GM12878 (cell line): ENCODE measurements around the gene LYPLAL1. TPM values are rescaled to one million over a fixed set of nuclear protein-coding genes. Genes with fewer than 3 reads are reported as not detected.

ENCODE experiments used
- ATAC-seq: fragments of 200-7000 bp; cut with Tn5 transposase; 3 replicates; pipeline ENCODE4 v1.9.1; 2020; ENCODE audit warnings: mild to moderate bottlenecking, moderate library complexity
- BruUV-seq: library from RNA; stranded (reverse); fragments of 400-500 nt; replicated peaks from 2 replicates; lab custom pipeline; 2021; lab: Mats Ljungman, UMichigan
- CTCF ChIA-PET: fragments of 300-600 bp; sonication (Branson Sonifier 250); formaldehyde crosslinking; extraction: SDS; loops from one replicate; lab custom pipeline; 2021; ENCODE audit warnings: inconsistent platforms; lab: Yijun Ruan, JAX
- POLR2A ChIA-PET: fragments of 350-600 bp; formaldehyde crosslinking; extraction: SDS; loops from one replicate; lab custom pipeline; 2021; ENCODE audit warnings: inconsistent platforms; lab: Charles Lee
- RAD21 ChIA-PET: fragments of 300-600 bp; sonication (Branson Sonifier 250); formaldehyde crosslinking; loops from one replicate; lab custom pipeline; 2023; ENCODE audit warnings: antibody characterized with exemption; ENCODE audit not compliant: unreplicated experiment; lab: Charles Lee
- SMC1A ChIA-PET: fragments of 300-600 bp; sonication (Branson Sonifier 250); formaldehyde crosslinking; loops from one replicate; lab custom pipeline; 2023; ENCODE audit not compliant: unreplicated experiment, uncharacterized antibody; lab: Charles Lee
- DNase-seq: peaks from one replicate; pipeline ENCODE4 v3.0.0-alpha.2; 2011; ENCODE audit warnings: low read depth, low spot score
- FAIRE-seq: peaks from 3 replicates; lab custom pipeline; 2011; peaks lifted over from hg19 to GRCh38; lab: Jason Lieb, UNC
- H2AFZ ChIP-seq: 2 replicates; pipeline ENCODE4 v1.6.0; 2011; ENCODE audit warnings: low read depth, low read length, control low read depth; ENCODE audit not compliant: control insufficient read depth
- H3K27ac ChIP-seq: 2 replicates; pipeline ENCODE4 v1.5.1; 2011; ENCODE audit warnings: control low read depth; ENCODE audit not compliant: control insufficient read depth, insufficient read depth
- H3K27me3 ChIP-seq, 2 experiments: replicated peaks in 1 of 2; 2 replicates each; pipeline versions ENCODE4 v1.6.0 to v1.6.1; 2011; ENCODE audit warnings: low read length in 1 of 2; ENCODE audit not compliant: control insufficient read depth in 2 of 2, insufficient read depth in 2 of 2
- H3K36me3 ChIP-seq, 2 experiments: 2 replicates each; pipeline ENCODE4 v1.5.1; 2011; ENCODE audit warnings: low read length in 1 of 2; ENCODE audit not compliant: control insufficient read depth in 2 of 2, insufficient read depth in 2 of 2
- H3K4me1 ChIP-seq: 2 replicates; pipeline ENCODE4 v1.6.1; 2011; ENCODE audit warnings: mild to moderate bottlenecking, low read length, moderate library complexity, mixed read lengths; ENCODE audit not compliant: control insufficient read depth, insufficient read depth
- H3K4me2 ChIP-seq: 2 replicates; pipeline ENCODE4 v1.6.0; 2011; ENCODE audit warnings: control low read depth; ENCODE audit not compliant: control insufficient read depth, insufficient read depth
- H3K4me3 ChIP-seq: fragments of 200-600 bp; sonication (generic); 2 replicates; pipeline ENCODE4 v1.5.1; 2016
- H3K79me2 ChIP-seq: 2 replicates; pipeline ENCODE4 v1.6.0; 2011; ENCODE audit warnings: low read length; ENCODE audit not compliant: control insufficient read depth, insufficient read depth
- H3K9ac ChIP-seq: 2 replicates; pipeline ENCODE4 v1.8.0; 2011; ENCODE audit warnings: low read length, control low read depth, mixed read lengths; ENCODE audit not compliant: control insufficient read depth, insufficient read depth
- H3K9me3 ChIP-seq: replicated peaks from 3 replicates; pipeline ENCODE4 v1.5.1; 2011; ENCODE audit warnings: mild to moderate bottlenecking, low read length; ENCODE audit not compliant: control insufficient read depth, insufficient read depth
- H4K20me1 ChIP-seq: 2 replicates; pipeline ENCODE4 v1.6.0; 2011; ENCODE audit not compliant: control insufficient read depth, insufficient read depth
- CEBPZ ChIP-seq: fragments of 150-350 bp; IDR thresholded peaks from 2 replicates; pipeline ENCODE4 v1.6.1; 2016; ENCODE audit warnings: low read depth, low read length
- JUND ChIP-seq: IDR thresholded peaks from 2 replicates; pipeline ENCODE4 v1.6.1; 2012; ENCODE audit warnings: low read depth, mild to moderate bottlenecking, low read length, improper control_type of control experiment, moderate library complexity
- WGBS: methylation state at CpG from one replicate; pipeline ENCODE4 v1.1.6; 2016; ENCODE audit warnings: low lambda C conversion rate; ENCODE audit not compliant: insufficient replicate concordance, insufficient coverage; ENCODE audit errors: missing lambda C conversion rate; 5-methylcytosine and 5-hydroxymethylcytosine counted together
- in situ Hi-C: fragments of 300-500 bp; cut with MboI; formaldehyde crosslinking; loops from 9 replicates; pipeline ENCODE4 v1.14.3; 2018; ENCODE audit warnings: mixed read lengths
- intact Hi-C: fragments of 100-400 bp; cut with micrococcal nuclease; formaldehyde crosslinking; loops from one replicate; pipeline ENCODE4 v1.14.2; 2022; ENCODE audit not compliant: unreplicated experiment
- polyA plus RNA-seq, 11 experiments: library from polyadenylated mRNA; depleted of rRNA in 4 of 11; unstranded in 6 of 11; stranded (reverse) in 5 of 11; fragments of >200 nt; fragmentation: Nextera tagmentation in 4 of 11; fragmentation: Illumina TruSeq in 1 of 11; extraction: Ambion mirVana in 4 of 11; extraction: Trizol in 1 of 11; gene quantifications; 1 replicate in 1 of 11; 2 replicates in 10 of 11; pipeline versions ENCODE4 v1.2.1 to v1.2.3, GENCODE V29; 2011 to 2016; ENCODE audit warnings: inconsistent platforms in 2 of 11, missing spikeins in 2 of 11, low read depth in 1 of 11
- total RNA-seq, 4 experiments: library from RNA; depleted of rRNA in 3 of 4; stranded (reverse); fragments of >200 nt in 3 of 4; fragmentation: Illumina TruSeq in 1 of 4; extraction: Trizol in 1 of 4; gene quantifications; 2 replicates each; pipeline versions ENCODE4 v1.2.1 to v1.2.3, GENCODE V29; 2013 to 2021

Gene LYPLAL1
- total and polyA plus RNA-seq, 10 of the 15 experiments (the other 5 are each of a cell fraction or from before 2014, with no cell fraction given) = 19.4 to 112 (median 40.5) TPM

- no peak for TF ChIP-seq CEBPZ
These were observed 29.9 kb upstream of the LYPLAL1 start (continued) for GRCh38 chr1:219143735-219144134.

- H3K9me3 ChIP-seq = no peaks in the 10 kb centered on the region
- H3K27me3 ChIP-seq = no peaks in the 10 kb centered on the region
- no peak overlapping the region for H3K4me2 ChIP-seq
- no peaks in the 10 kb centered on the region for H3K4me1 ChIP-seq
- ChIA-PET POLR2A (no interaction called here), RAD21 (no interaction called here), SMC1A (interaction anchor here (1.2 to 2.0 kb wide), 2 partner anchors 8 to 9 kb away, joined by 3 to 7 read pairs; no protein-coding TSS in a partner anchor), CTCF (no interaction called here)
- WGBS = 15% methylated on average over 2 of the region's 2 CpGs
- DNase-seq = no peak
- H3K36me3 ChIP-seq = no peaks in the 10 kb centered on the region
- H3K27ac ChIP-seq = no peak overlapping the region
- no peaks in the 10 kb centered on the region for H4K20me1 ChIP-seq
- in situ Hi-C loops = no loop called here
- no peak overlapping the region for H3K9ac ChIP-seq
- ATAC-seq = no peak
- BruUV-seq = no TSS peak
- no peak for TF ChIP-seq JUND
- no peak overlapping the region for H2AFZ ChIP-seq
- intact Hi-C loops = no loop called here
- peak; percentile 7 for FAIRE-seq
- H3K4me3 ChIP-seq = no peak overlapping the region
- no peaks in the 10 kb centered on the region for H3K79me2 ChIP-seq
These were observed 28.9 kb upstream of the LYPLAL1 start for GRCh38 chr1:219144658-219145315.
